Lower lobe of right lung (tissue), 2 donors: ENCODE measurements around the gene ZBTB7B. TPM values are rescaled to one million over a fixed set of nuclear protein-coding genes. Genes with fewer than 3 reads are reported as not detected.
A peak's percentile ranks its signal among the peaks of the same experiment; 100 is the strongest.

ENCODE experiments used
- ATAC-seq, 2 donors: fragments of 200-7000 bp; cut with Tn5 transposase; one replicate each; pipeline ENCODE4 v1.9.1; 2020 to 2022; ENCODE audit warnings: mild to moderate bottlenecking in 2 of 2, moderate library complexity in 2 of 2
- DNase-seq: peaks from one replicate; pipeline ENCODE4 v3.0.0-alpha.2; 2020
- H3K27ac ChIP-seq: fragments of 200-600 bp; one replicate; pipeline ENCODE4 v1.8.0; 2022
- H3K27me3 ChIP-seq: fragments of 200-600 bp; one replicate; pipeline ENCODE4 v1.8.0; 2022; ENCODE audit warnings: low read depth
- H3K36me3 ChIP-seq: fragments of 200-600 bp; one replicate; pipeline ENCODE4 v1.8.0; 2022; ENCODE audit warnings: mild to moderate bottlenecking
- H3K4me1 ChIP-seq: fragments of 200-600 bp; one replicate; pipeline ENCODE4 v1.8.0; 2022
- H3K4me3 ChIP-seq: fragments of 200-600 bp; one replicate; pipeline ENCODE4 v1.8.0; 2022; ENCODE audit warnings: mild to moderate bottlenecking
- H3K9me3 ChIP-seq: fragments of 200-600 bp; one replicate; pipeline ENCODE4 v1.8.0; 2022
- CTCF ChIP-seq: fragments of 200-600 bp; IDR thresholded peaks from one replicate; pipeline ENCODE4 v1.8.0; 2022; ENCODE audit warnings: antibody characterized with exemption, mild to moderate bottlenecking
- intact Hi-C: fragments of 100-400 bp; cut with DNase I; formaldehyde crosslinking; loops from one replicate; pipeline ENCODE4 v1.11.0; 2022
- total RNA-seq: library from RNA; stranded (reverse); fragmentation: NEBNext Ultra II Directional; extraction: Animal tissue kit (Norgen Biotek cat#: 25700); gene quantifications from one replicate; pipeline ENCODE4 v1.2.1, GENCODE V29; 2021
- donor health status: DM: no; HTN: yes; CAD: no; lungs with severe emphysema.

ZBTB7B gene
- total RNA-seq, 1 donor from 2014 or later: 72.0 TPM

GRCh38 chr1:154960446-154961136 lies 42.0 kb upstream of the ZBTB7B start:
- Histone ChIP-seq H3K27ac (peak overlapping the region; percentile 98), H3K4me1 (peaks cover 34% of the 10 kb centered on the region), H3K36me3 (peaks cover 49% of the 10 kb centered on the region), H3K9me3 (no peaks in the 10 kb centered on the region), H3K27me3 (no peaks in the 10 kb centered on the region), H3K4me3 (peak overlapping the region; percentile 88)
- no peak for ATAC-seq
- DNase-seq: no peak
- intact Hi-C loops: no loop called here
- TF ChIP-seq CTCF: no peak

GRCh38 chr1:154961207-154962155 lies 41.1 kb upstream of the ZBTB7B start, which contains the start of gene PYGO2:
PYGO2 (minus strand) TSS chr1:154961782; CDS start chr1:154961576, 206 bp downstream.
- no peaks in the 10 kb centered on the region for H3K27me3 ChIP-seq
- peaks cover 58% of the 10 kb centered on the region for H3K36me3 ChIP-seq
- peaks cover 32% of the 10 kb centered on the region for H3K4me1 ChIP-seq
- ATAC-seq: peak; percentile 91 to 94
- intact Hi-C loops: no loop called here
- DNase-seq: peak; percentile 88
- peak; percentile 54 for TF ChIP-seq CTCF
- peak within 1 kb of the TSS; percentile 88 for H3K4me3 ChIP-seq
- peak within 1 kb of the TSS; percentile 98 for H3K27ac ChIP-seq
- no peaks in the 10 kb centered on the region for H3K9me3 ChIP-seq

GRCh38 chr1:154962156-154962749 lies 40.3 kb upstream of the ZBTB7B start:
- peak; percentile 65 for DNase-seq
- peak overlapping the region; percentile 88 for H3K4me3 ChIP-seq
- no peaks in the 10 kb centered on the region for H3K27me3 ChIP-seq
- no peak for TF ChIP-seq CTCF
- H3K4me1 ChIP-seq: peaks cover 31% of the 10 kb centered on the region
- intact Hi-C loops: no loop called here
- H3K9me3 ChIP-seq: no peaks in the 10 kb centered on the region
- peaks cover 66% of the 10 kb centered on the region for H3K36me3 ChIP-seq
- peak overlapping the region; percentile 98 for H3K27ac ChIP-seq
- peak in 1 of 2 donors; percentile 33 for ATAC-seq

- ATAC-seq: no peak
These were observed 39.7 kb upstream of the ZBTB7B start for GRCh38 chr1:154962795-154963330.

More at GRCh38 chr1:154962795-154963330, 39.7 kb upstream of the ZBTB7B start:
- Histone ChIP-seq H3K4me1 (peaks cover 37% of the 10 kb centered on the region), H3K27ac (peak overlapping the region; percentile 98), H3K9me3 (no peaks in the 10 kb centered on the region), H3K27me3 (no peaks in the 10 kb centered on the region), H3K4me3 (peak overlapping the region; percentile 88), H3K36me3 (peaks cover 72% of the 10 kb centered on the region)
- intact Hi-C loops: no loop called here
- peak; percentile 38 for DNase-seq
- no peak for TF ChIP-seq CTCF
